Panc1 (cell line): ENCODE data around the gene USP49.

Experiments
- POLR2AphosphoS5 ChIP-seq: IDR thresholded peaks from 2 replicates; pipeline ENCODE4 v1.6.1; 2012; ENCODE audit warnings: mild to moderate bottlenecking, low read depth, low read length, moderate library complexity
- SIN3A ChIP-seq: IDR thresholded peaks from 2 replicates; pipeline ENCODE4 v1.6.1; 2012; ENCODE audit warnings: low read depth, mild to moderate bottlenecking, low read length, moderate library complexity, borderline replicate concordance; ENCODE audit not compliant: insufficient read depth
- TF ChIP-seq, protein P1 (sequence below): fragments of 450-650 bp; IDR thresholded peaks from 2 replicates; pipeline ENCODE4 v1.5.1; 2017; ENCODE audit warnings: mild to moderate bottlenecking
- TF ChIP-seq, protein P2 (sequence below), 2 experiments: IDR thresholded peaks; 2 replicates each; pipeline ENCODE4 v1.6.1; 2011 to 2012; ENCODE audit warnings: low read depth in 2 of 2, control low read depth in 1 of 2, low read length in 1 of 2, mild to moderate bottlenecking in 1 of 2, moderate library complexity in 1 of 2; ENCODE audit not compliant: insufficient read depth in 1 of 2

DNA sequence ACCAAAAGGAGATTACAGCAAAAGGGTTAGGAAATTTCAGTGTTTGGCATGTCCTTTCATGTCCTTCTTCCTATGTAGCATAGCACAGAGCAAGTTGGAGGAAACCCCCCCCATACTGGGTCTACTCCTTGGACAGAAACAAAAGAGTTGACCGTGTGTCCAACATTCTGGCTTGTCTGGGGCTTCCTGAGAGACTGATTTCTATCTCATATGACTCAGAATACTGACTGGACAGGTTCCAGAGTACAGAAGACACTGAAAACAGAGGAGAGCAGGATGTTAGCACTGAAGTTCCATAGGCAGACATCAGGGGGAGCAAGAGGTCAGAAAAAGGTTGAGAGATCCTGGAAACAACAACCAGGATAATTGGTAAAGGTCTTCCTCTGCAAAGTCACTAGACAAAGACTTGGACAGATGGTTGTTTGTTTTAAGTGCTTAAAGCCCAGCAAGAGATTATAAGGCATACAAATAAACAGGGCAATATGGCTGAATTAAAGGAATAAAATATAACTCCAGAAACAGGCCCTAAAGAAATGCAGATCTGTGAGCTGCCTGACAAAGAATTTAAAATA lies 48.4 kb downstream of the USP49 start:
- TF ChIP-seq, protein P1, sequence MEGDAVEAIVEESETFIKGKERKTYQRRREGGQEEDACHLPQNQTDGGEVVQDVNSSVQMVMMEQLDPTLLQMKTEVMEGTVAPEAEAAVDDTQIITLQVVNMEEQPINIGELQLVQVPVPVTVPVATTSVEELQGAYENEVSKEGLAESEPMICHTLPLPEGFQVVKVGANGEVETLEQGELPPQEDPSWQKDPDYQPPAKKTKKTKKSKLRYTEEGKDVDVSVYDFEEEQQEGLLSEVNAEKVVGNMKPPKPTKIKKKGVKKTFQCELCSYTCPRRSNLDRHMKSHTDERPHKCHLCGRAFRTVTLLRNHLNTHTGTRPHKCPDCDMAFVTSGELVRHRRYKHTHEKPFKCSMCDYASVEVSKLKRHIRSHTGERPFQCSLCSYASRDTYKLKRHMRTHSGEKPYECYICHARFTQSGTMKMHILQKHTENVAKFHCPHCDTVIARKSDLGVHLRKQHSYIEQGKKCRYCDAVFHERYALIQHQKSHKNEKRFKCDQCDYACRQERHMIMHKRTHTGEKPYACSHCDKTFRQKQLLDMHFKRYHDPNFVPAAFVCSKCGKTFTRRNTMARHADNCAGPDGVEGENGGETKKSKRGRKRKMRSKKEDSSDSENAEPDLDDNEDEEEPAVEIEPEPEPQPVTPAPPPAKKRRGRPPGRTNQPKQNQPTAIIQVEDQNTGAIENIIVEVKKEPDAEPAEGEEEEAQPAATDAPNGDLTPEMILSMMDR, result peak; percentile 86
- TF ChIP-seq, protein P2, sequence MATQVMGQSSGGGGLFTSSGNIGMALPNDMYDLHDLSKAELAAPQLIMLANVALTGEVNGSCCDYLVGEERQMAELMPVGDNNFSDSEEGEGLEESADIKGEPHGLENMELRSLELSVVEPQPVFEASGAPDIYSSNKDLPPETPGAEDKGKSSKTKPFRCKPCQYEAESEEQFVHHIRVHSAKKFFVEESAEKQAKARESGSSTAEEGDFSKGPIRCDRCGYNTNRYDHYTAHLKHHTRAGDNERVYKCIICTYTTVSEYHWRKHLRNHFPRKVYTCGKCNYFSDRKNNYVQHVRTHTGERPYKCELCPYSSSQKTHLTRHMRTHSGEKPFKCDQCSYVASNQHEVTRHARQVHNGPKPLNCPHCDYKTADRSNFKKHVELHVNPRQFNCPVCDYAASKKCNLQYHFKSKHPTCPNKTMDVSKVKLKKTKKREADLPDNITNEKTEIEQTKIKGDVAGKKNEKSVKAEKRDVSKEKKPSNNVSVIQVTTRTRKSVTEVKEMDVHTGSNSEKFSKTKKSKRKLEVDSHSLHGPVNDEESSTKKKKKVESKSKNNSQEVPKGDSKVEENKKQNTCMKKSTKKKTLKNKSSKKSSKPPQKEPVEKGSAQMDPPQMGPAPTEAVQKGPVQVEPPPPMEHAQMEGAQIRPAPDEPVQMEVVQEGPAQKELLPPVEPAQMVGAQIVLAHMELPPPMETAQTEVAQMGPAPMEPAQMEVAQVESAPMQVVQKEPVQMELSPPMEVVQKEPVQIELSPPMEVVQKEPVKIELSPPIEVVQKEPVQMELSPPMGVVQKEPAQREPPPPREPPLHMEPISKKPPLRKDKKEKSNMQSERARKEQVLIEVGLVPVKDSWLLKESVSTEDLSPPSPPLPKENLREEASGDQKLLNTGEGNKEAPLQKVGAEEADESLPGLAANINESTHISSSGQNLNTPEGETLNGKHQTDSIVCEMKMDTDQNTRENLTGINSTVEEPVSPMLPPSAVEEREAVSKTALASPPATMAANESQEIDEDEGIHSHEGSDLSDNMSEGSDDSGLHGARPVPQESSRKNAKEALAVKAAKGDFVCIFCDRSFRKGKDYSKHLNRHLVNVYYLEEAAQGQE (IDR thresholded peaks at IDR 0.05; ENCODE audit: insufficient read depth in 1 of 2, low read depth in 2 of 2, low read length in 1 of 2), result no peak
- no peak for TF ChIP-seq SIN3A
- TF ChIP-seq POLR2AphosphoS5, result no peak
